Mammary epithelial cell (primary cell): ENCODE results near the gene LRCH1.

Experiments
- CTCF ChIP-seq, 2 donors: IDR thresholded peaks in 1 of 2; conservative IDR thresholded peaks in 1 of 2; 2 replicates each; pipeline ENCODE4 v1.5.1; 2011 to 2012; ENCODE audit warnings: inconsistent platforms in 2 of 2, low read length in 2 of 2, mild to moderate bottlenecking in 2 of 2, control low read depth in 1 of 2, low read depth in 1 of 2; ENCODE audit not compliant: insufficient read depth in 1 of 2; ENCODE audit errors: extremely low read depth in 1 of 2
- EZH2 ChIP-seq: IDR thresholded peaks from 2 replicates; pipeline ENCODE4 v1.6.1; 2012; ENCODE audit warnings: low read length, inconsistent platforms, borderline replicate concordance

- no peak for TF ChIP-seq CTCF (conservative IDR thresholded peaks at IDR 0.05 in 1 of 2, IDR thresholded peaks at IDR 0.05 in 1 of 2; ENCODE audit: extremely low read depth in 1 of 2, insufficient read depth in 1 of 2, low read depth in 1 of 2, low read length in 2 of 2)
- no peak for TF ChIP-seq EZH2
Observed at GRCh38 chr13:46593398-46593797, 40.4 kb downstream of the LRCH1 start.
